Mammary epithelial cell (primary cell): ENCODE measurements around the gene MPC1L.

ENCODE experiments used
- EZH2 ChIP-seq: IDR thresholded peaks from 2 replicates; pipeline ENCODE4 v1.6.1; 2012; ENCODE audit warnings: low read length, inconsistent platforms, borderline replicate concordance
- TF ChIP-seq, protein P1 (sequence below), 2 donors: IDR thresholded peaks in 1 of 2; conservative IDR thresholded peaks in 1 of 2; 2 replicates each; pipeline ENCODE4 v1.5.1; 2011 to 2012; ENCODE audit warnings: inconsistent platforms in 2 of 2, low read length in 2 of 2, mild to moderate bottlenecking in 2 of 2, control low read depth in 1 of 2, low read depth in 1 of 2; ENCODE audit not compliant: insufficient read depth in 1 of 2; ENCODE audit errors: extremely low read depth in 1 of 2

DNA sequence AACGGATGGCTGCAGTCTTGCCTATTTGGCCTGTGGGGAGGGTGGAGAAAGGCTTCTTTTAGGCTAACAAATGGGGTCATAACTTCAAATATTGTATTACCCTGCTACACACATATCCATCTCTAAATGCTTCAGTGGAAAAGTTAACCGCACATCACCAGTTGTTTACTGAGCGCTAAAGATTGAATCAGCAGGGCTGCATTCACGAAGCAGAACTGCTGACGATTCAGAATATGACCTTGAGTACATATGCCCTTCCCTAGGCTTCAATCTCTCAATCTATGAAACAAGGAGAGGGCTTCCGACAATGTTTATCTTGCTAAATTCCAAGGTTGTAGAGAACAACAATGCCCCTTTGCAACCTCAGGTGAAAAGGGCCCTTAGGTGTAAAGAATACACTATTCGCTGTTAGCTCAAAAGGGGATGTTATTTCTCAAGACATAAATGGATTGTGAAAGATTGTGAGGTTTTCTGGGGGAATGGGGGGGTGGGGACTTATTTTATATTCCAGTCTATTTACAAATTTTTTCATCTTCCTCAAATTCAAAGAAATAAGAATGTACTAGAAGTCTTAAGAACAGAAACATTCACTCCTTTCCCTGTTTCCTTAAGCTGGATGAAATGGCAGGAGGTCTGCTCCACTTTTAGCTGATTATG is 45.1 kb upstream of the MPC1L start:
- TF ChIP-seq, protein P1, sequence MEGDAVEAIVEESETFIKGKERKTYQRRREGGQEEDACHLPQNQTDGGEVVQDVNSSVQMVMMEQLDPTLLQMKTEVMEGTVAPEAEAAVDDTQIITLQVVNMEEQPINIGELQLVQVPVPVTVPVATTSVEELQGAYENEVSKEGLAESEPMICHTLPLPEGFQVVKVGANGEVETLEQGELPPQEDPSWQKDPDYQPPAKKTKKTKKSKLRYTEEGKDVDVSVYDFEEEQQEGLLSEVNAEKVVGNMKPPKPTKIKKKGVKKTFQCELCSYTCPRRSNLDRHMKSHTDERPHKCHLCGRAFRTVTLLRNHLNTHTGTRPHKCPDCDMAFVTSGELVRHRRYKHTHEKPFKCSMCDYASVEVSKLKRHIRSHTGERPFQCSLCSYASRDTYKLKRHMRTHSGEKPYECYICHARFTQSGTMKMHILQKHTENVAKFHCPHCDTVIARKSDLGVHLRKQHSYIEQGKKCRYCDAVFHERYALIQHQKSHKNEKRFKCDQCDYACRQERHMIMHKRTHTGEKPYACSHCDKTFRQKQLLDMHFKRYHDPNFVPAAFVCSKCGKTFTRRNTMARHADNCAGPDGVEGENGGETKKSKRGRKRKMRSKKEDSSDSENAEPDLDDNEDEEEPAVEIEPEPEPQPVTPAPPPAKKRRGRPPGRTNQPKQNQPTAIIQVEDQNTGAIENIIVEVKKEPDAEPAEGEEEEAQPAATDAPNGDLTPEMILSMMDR (conservative IDR thresholded peaks at IDR 0.05 in 1 of 2, IDR thresholded peaks at IDR 0.05 in 1 of 2; ENCODE audit: extremely low read depth in 1 of 2, insufficient read depth in 1 of 2, low read depth in 1 of 2, low read length in 2 of 2), result no peak
- no peak for TF ChIP-seq EZH2
